HG02642 (cell line): ENCODE results near the gene MZT2A.
"Not testable (repeated sequence)": the region's sequence is repeated elsewhere in the genome, so short reads cannot be mapped to it uniquely, and the experiment has no call there.

ENCODE experiments used
- ATAC-seq: cut with Tn5 transposase; IDR thresholded peaks from one replicate; pipeline ENCODE4 v1.9.1; 2021; ENCODE audit warnings: mild to moderate bottlenecking; ENCODE audit not compliant: unreplicated experiment, poor library complexity

The MZT2A gene, protein sequence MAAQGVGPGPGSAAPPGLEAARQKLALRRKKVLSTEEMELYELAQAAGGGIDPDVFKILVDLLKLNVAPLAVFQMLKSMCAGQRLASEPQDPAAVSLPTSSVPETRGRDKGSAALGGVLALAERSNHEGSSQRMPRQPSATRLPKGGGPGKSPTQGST

DNA sequence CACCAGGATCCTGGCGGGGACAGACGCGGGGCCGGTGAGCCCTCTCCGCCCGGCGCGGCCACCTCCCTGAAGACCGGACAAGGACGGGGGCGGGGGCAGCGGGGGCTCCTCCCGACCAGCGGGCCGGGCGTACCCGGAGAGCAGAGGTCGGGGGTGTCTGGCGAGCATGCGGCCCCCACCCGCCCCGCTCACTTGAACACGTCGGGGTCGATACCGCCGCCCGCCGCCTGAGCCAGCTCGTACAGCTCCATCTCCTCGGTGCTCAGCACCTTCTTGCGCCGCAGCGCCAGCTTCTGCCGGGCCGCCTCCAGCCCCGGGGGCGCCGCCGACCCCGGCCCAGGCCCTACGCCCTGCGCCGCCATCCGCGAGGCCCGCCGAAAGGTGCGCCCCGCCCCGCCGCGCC lies at the start of gene MZT2A:
MZT2A (minus strand) TSS at position 383 of the 403 bp plus-strand sequence; CDS start at position 362, 21 bp downstream.
- ATAC-seq: peak; percentile 22

DNA sequence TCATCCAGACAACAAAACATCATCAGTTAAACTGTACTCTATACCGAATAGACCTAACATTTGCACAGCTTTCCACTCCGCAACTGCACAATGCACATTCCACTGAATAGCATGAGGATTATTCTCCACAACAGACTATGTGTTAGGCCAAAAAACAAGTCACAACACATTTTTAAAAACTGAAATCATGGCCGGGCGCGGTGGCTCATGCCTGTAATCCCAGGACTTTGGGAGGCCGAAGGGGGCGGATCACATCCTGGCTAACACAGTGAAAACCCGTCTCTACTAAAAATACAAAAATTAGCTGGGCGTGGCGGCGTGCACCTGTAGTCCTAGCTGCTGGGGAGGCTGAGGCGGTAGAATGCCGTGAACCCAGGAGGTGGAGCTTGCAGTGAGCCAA lies 46.7 kb upstream of the MZT2A start:
- ATAC-seq: not testable (repeated sequence)

DNA sequence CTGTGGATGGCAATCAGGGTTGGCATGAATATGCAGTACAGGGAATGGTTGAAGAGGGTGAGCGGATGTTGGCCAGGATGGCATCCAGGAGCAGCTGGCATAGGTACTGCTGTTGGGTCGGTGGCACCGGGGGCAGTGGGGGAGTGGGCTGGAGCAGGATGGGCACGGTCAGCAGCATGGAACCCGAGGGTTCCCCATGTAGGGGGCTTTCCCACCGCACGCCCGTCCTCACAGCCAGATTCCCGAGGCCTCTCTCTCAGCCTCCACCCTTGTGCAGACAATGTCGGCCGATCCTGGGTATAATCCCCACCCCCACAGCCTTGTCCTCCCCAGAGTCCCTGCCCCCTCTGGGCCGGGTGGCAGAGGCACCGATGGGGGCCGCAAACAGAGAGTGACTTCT lies 44.6 kb upstream of the MZT2A start:
- not testable (repeated sequence) for ATAC-seq

DNA sequence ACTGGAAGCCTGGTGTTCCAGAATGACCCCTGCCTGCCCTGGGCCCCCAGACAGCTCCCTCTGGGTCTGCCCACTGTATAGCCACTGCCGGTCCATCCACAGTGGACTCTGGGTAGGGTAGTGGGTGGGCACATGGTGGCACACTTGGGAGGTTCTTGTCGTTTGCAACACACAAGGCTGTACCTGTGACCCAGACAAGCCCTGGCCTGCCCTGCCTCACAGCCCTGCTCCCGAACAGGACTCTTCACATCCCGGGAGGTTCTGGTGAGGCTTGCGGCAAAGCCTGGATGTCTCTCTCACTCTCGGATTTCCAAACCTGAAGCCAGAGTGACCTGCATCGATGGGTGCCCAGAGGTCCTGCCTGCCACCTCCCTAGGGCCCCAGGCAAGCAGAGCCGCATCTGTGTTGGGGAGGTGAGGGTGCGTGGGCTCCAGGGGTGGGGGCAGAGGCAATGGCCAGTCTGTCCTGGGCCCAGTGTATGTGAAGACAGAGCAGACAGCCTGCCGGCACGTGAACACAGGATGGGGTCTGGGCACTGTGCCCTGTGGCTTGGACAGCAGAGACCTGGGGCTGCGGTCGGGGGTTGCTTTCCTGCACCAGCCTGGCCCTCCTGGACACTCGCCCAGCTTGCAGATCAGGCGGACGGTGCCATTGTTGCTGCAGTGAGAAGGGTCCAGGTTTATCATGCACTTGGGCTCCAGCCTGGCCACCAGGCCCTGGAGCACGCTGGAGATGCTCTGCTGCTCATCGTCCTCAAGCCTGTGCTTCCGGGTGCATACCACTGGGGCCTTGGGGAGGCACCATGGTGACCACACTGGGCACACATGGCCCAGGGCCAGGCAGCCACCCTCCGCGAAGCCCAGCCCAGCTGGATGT lies 44.0 kb upstream of the MZT2A start:
- ATAC-seq: not testable (repeated sequence)

DNA sequence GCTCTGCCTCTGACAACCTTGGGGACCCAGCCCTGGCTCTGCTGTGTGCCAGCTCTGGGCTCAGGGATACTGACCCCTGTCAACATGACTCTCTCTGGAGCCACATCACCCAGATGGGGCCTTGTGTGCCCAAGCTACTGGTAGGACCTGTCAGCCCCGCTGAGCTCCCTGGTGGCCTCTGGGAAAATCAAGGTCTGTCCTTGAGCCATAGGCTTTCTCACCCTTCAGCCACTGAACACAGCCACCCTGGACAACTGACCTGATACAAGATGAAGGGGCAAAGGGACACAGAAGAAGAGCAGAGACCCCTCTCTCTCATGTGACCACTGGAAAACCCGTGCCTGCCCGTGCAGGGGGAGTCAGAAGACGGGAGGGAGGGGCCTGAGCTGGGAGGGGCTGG lies 43.3 kb upstream of the MZT2A start:
- ATAC-seq: no peak

DNA sequence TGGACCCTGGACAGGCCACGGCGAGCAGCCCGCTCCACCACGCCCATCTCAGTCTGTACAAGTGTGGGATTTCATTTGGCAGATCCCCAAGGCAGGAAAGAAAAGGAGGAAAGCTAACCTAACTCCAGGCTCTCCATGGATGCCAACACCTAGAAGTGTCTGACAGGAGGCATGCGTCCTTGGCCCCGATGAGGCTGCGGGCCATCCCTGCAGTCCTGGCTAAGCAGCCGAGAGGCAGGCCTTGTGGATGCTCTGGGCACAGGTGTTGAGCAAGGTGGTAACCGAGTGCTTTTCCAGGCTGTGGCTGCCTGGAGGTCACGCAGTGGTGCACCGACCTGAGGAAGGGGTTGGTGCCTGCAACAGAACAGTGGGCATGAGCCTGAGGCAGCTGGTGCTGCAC lies 42.8 kb upstream of the MZT2A start:
- not testable (repeated sequence) for ATAC-seq

DNA sequence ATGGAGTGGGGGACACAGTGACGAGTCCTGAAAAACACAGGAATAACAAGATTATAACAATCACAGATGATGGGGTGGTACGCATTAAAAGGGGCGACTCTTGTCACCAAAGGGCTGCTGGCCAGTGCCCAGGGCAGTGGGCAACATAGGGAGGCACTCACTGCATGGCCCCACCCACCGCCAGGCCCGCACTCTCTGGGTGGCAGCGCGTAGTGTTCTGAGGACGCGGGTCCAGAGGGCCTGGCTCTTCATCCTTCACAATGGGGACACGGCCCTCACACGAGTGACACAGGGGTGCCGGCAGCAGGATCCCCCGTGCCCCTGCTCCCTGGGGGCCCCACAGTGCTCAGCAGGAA lies 42.1 kb upstream of the MZT2A start:
- not testable (repeated sequence) for ATAC-seq

DNA sequence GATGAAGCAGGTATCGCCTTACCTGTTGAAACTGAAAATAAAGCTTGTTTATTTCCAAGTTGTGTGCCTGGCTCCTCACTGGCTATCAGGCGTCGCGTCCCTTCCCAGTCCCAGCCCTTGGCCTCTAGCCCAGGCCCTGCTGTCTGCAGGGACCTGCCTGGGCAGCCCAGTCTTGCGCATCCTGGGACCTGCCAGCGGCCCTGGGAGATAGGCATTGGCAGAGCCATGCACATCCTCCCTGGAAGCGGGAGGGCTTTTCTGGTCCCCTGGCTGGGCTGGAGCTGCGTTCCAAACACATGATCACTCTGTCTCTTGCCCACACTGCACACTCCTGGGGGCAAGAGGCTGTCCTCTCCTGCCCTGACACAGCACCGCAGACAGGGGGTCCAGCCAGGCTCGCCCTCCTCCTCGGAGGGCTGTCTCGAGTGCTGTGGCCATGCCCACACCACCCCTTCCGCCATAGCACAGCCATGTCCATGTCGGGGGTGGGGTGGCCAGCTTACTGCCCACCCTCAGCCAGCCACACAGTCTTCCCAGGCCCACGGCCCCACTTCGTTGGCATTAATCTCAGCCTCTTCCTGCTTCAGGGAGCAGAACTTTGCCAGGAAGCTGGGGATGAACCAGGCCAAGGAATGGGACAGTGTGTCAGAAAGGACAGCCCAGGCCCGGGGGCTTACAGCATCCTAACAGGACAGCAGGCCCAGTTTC lies 41.6 kb upstream of the MZT2A start:
- ATAC-seq: not testable (repeated sequence)

DNA sequence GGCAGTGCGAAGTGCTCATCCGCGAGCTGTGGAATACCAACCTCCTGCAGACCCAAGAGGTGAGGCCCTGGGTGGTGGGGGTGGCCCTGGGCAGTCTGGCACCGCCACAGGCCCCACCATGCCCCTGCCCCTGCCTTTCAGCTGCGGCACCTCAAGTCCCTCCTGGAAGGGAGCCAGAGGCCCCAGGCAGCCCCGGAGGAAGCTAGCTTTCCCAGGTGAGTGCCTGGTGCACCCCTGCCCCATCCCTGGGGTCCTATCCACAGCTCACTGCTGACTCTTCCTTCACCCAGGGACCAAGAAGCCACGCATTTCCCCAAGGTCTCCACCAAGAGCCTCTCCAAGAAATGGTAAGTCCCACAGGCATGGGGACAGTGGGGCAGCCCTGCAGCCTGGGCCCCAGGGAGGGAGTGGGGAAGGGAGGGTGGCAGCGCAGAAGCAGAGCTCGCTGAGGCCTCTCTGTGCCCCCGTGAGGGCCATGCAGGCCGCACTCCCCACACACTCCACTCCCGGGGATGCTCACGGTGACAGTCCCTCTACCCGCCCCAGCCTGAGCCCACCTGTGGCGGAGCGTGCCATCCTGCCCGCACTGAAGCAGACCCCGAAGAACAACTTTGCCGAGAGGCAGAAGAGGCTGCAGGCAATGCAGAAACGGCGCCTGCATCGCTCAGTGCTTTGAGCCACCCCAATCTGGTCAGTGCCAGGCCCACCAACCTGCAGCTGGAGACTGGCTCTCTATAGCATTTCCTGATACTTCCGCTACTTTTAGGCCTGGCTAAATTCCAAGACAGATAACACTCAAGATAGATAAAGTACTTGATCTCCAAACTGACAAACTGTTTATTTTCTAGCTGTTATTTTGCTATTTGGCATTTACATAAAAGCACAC lies 40.8 kb upstream of the MZT2A start:
- ATAC-seq: not testable (repeated sequence)

DNA sequence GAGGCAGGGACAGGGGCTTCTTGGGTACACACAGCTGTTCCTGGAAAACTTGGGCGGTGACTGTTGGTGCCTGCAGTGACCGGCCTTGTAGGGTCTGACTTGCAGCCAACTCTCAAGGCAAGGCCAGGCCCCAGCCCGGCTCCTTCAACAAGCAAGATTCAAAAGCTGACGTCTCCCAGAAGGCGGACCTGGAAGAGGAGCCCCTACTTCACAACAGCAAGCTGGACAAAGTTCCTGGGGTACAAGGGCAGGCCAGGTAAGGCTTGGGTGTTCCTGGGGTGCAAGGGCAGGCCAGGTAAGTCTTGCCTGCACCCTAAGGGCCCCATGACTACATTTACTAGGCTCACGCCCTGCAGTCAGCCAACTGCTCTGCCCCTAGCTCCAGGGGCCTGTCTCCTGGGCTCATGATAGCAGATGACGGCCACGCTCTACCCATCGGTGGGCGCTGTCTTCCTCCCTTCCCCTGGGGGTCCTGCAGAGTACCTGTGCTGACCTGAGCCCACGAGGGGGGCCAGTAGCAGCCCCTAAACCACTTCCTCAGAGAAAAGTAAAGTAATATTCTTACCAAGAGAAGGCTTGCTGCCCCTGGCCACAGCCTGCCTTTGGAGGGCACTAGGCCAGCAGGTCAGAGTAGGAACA lies 39.5 kb upstream of the MZT2A start:
- ATAC-seq: not testable (repeated sequence)

DNA sequence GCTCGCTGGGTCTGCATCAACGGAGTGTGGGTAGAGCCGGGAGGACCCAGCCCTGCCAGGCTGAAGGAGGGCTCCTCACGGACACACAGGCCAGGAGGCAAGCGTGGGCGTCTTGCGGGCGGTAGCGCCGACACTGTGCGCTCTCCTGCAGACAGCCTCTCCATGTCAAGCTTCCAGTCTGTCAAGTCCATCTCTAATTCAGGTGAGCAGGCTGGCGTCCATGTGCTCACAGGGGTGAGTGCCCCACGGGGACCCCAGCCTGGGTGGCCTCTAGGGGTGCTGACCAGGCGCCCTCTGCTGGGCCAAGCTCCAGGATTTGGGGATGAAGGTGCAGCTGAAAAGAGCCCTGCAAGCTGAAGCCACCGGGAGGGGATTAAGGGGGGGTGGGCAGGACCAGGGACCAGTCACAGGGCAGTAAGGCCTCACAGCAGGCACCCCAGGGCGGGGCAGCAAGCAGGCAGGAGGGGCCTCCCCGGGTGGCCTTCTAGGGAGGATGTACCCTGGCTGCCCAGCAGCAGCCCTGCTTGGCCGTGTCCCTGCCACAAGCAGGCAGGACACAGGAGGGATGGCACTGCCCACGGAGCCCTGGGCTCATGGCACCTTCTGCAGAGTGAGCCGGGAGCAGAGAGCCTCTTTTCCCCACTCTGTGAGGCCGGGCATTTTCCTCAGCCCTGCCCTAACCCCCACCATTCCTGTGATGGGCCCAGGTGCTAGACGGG lies 38.6 kb upstream of the MZT2A start:
- ATAC-seq: not testable (repeated sequence)

DNA sequence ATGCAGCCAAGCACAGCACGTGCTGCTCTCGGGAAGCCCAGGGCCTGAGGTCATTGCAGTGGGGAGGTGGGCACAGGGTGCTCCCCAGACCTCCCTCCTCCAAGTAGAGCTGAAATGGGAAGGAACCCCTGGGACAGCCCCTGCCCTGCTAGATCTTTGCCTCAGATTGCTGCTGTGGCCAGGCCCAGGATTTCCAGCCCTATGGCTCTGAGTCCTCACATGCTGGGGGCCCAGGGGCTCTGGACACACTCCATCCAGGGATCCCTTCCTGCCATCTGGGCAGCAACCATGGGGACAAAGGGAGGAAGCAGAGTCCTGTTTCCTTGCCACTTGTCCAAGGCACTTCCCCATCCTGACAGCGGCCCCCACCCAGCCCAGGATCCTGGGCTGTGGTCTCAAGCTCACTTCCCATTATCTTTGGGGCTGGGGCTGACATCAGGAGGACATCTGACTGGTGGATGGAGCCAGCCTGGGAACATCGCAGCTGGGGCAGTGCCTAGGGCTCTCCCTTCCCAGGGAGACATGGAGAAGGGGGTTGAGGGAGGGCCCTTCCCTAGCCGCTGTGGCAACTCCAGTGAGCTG lies 37.8 kb upstream of the MZT2A start:
- ATAC-seq: not testable (repeated sequence)

DNA sequence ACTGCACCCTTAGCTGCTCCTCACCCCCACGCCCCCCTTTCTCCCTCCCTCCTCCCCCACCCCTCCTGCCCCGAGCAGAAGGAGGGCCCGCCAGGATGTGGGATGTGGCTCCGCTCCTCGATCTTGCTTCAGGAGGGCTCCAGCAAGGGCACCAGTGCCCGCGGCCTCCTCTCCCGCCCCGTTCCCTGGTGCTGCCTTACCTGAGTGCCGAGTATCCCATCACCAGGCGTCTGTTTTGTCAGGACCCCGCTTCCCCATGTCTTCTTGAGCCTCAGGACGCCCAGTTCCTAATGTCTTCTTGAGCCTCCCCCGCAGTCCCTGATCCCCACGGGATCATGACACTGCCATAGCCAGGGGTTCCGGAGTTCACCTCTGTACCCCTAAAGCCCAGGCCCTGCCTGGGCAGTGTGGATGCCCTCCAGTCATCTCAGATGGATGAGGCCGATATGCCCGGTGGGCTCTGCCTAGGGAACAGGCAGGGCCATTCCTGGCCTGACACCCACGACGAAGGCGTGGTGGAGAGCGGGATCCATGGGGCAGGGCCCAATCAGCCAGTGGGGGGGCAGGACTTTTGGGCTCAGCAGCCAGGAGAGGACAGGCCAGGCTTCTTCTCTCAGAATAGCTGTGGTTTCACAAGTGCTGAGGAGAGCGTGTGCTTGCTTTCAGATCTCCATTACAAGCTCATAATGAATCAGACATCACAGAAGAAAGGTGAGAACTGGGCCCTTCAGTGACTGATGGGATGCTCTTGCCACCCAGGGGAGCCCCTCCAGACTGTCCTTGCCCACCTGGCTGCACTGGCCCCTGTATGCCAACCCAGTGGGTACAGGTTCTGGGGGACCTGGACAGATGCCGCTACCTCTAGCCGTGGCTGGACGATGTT lies 37.0 kb upstream of the MZT2A start:
- ATAC-seq: peak; percentile 46

DNA sequence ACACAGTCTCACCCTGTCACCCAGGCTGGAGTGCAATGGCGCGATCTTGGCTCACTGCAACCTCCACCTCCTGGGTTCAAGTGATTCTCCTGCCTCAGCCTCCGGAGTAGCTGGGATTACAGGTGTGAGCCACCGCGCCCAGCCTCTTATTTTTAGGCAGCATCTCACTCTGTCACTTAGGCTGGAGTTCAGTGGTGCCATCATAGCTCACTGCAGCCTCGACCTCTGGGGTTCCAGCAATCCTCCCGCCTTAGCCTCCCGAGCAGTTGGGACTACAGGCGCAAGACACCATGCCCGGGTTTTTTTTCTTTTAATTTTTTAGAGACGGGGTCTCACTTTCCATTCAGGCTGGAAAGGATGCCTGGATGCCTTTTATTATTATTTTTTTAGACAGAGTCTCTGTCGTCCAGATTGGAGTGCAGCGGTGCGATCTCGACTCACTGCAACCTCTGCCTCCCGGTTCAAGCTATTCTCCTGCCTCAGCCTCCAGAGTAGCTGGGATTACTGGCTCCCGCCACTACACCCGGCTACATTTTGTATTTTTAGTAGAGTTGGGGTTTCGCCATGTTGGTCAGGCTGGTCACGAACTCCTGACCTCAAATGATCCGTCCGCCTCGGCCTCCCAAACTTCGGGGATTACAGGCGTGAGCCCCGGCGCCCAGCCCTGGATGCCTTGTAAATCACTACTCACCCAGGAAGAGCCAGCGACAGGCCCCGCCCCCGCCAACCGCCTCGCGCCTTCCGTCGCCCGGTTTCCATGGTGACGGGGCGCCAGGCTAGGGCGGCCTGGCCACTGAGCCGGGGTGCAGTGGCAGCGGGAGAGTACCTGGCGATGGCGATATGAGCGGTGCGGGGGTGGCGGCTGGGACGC lies 35.2 kb upstream of the MZT2A start, which contains the start of gene CCDC74A:
CCDC74A (plus strand) TSS at position 758 of the 871 bp plus-strand sequence; CDS start at position 841, 83 bp downstream.
- peak; percentile 93 for ATAC-seq

DNA sequence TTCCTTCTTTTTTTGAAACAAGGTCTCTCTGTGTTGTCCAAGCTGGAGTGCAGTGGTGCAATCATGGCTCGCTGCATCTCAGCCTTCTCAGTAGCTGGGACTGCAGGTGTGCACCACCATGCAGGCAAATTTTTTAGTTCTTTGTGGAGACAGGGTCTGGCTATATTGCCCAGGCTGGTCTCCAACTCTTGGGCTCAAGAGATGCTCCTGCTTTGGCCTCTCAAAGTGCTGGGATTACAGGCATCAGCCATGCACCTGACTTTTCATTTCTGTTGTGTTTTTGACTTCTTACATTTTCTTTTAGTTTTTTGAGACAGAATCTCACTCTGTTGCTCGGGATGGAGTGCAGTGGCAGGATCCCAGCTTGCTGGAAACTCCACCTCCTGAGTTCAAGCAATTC lies 33.1 kb upstream of the MZT2A start:
- not testable (repeated sequence) for ATAC-seq

DNA sequence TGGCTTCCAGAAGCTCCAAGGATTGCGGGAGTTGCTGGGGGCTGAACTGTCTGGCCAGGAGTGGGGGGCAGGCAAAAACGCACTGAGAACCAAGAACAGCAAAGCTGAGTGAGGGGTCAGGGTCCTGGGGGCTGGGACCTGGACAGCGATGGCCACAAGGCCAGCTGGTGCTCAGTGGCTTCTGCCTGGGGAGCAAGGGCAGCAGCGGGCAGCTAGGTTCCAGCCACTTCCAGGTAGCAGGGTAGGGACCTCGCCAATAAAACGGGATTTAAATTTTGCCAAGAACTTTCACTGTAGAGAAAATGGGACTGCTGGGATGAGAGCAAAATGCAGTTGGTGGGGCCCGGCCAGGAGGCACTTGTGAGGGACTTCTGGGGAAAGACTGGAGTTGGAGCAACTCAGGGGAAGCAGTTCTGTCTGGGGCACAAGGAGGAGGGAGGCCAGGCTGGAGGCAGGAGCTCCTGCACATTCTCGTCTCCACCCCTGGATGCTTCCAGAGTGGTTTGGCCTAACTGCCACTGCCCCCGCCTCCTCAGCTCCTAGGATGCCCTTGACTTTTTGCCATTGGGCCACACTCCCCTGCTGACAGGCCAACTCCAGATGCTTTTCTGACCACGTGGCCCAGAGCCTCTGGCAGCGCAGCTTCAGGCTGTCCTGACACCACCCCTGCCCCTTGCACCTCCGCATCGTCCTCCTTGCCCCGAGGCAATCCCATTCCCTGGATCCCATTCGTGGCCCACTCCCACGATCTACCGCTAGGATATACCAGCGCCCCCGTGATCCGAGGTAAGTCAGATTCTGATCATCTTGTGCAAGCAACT lies 30.0 kb upstream of the MZT2A start:
- ATAC-seq: no peak
